ENCODE results near the gene REEP6. TPM values are rescaled to one million over a fixed set of nuclear protein-coding genes. Genes with fewer than 3 reads are reported as not detected.
"Not testable (repeated sequence)": the region's sequence is repeated elsewhere in the genome, so short reads cannot be mapped to it uniquely, and the experiment has no call there.

The REEP6 gene
- total RNA-seq, 1 experiment from 2014 or later, result 0.45 TPM

- Histone ChIP-seq H3K36me3 (peaks cover 4% of the 10 kb centered on the region; the same call in 1 of the 2 replicates), H3K4me3 (no peak overlapping the region), H3K4me1 (peaks cover 2% of the 10 kb centered on the region; the same call in 1 of the 2 replicates), H3K9me3 (replicated peaks) (no peaks in the 10 kb centered on the region), H3K27me3 (no peaks in the 10 kb centered on the region; the same call in 1 of the 2 replicates), H3K27ac (no peak overlapping the region)
- DNase-seq, result no peak
Observed at GRCh38 chr19:1474011-1474764, 16.8 kb upstream of the REEP6 start.

- Histone ChIP-seq H3K36me3 (peaks cover 4% of the 10 kb centered on the region; the same call in 1 of the 2 replicates), H3K27me3 (no peaks in the 10 kb centered on the region; the same call in 1 of the 2 replicates), H3K27ac (no peak overlapping the region), H3K9me3 (replicated peaks) (no peaks in the 10 kb centered on the region), H3K4me3 (no peak overlapping the region), H3K4me1 (peaks cover 2% of the 10 kb centered on the region; the same call in 1 of the 2 replicates)
- DNase-seq, result no peak
Observed at GRCh38 chr19:1474765-1475351, 16.1 kb upstream of the REEP6 start.

GRCh38 chr19:1475751-1476437 lies 15.1 kb upstream of the REEP6 start:
- DNase-seq, result no peak
- Histone ChIP-seq H3K27ac (no peak overlapping the region), H3K36me3 (peaks cover 4% of the 10 kb centered on the region; the same call in 1 of the 2 replicates), H3K4me1 (peaks cover 2% of the 10 kb centered on the region; the same call in 1 of the 2 replicates), H3K27me3 (no peaks in the 10 kb centered on the region; the same call in 1 of the 2 replicates), H3K4me3 (no peak overlapping the region), H3K9me3 (replicated peaks) (no peaks in the 10 kb centered on the region)

GRCh38 chr19:1477056-1477455 lies 13.9 kb upstream of the REEP6 start:
- H3K36me3 ChIP-seq; H3K4me3 ChIP-seq; H3K27me3 ChIP-seq; H3K4me1 ChIP-seq; H3K9me3 ChIP-seq (replicated peaks); H3K27ac ChIP-seq; DNase-seq: not testable (repeated sequence)

- peaks cover 4% of the 10 kb centered on the region; the same call in 1 of the 2 replicates for H3K36me3 ChIP-seq
- H3K9me3 ChIP-seq (replicated peaks), result no peaks in the 10 kb centered on the region
- H3K27ac ChIP-seq, result peak within 1 kb of the TSS; percentile 41; the same call in 1 of the 2 replicates
- H3K27me3 ChIP-seq, result no peaks in the 10 kb centered on the region
- peak within 1 kb of the TSS; percentile 73 for H3K4me3 ChIP-seq
- no peaks in the 10 kb centered on the region for H3K4me1 ChIP-seq
- peak; percentile 94 to 95 for DNase-seq
Observed at GRCh38 chr19:1478934-1479707, 11.9 kb upstream of the REEP6 start, which contains the start of gene C19orf25. Gene C19orf25 (minus strand): TSS chr19:1479215. CDS start chr19:1478903, 312 bp downstream.

GRCh38 chr19:1481224-1481892 lies 9.6 kb upstream of the REEP6 start:
- DNase-seq, result no peak
- H3K36me3 ChIP-seq, result peaks cover 4% of the 10 kb centered on the region; the same call in 1 of the 2 replicates
- H3K9me3 ChIP-seq (replicated peaks), result no peaks in the 10 kb centered on the region
- no peaks in the 10 kb centered on the region for H3K4me1 ChIP-seq
- no peak overlapping the region for H3K4me3 ChIP-seq
- no peak overlapping the region for H3K27ac ChIP-seq
- H3K27me3 ChIP-seq, result no peaks in the 10 kb centered on the region

- no peaks in the 10 kb centered on the region for H3K9me3 ChIP-seq (replicated peaks)
- H3K27ac ChIP-seq, result no peak overlapping the region
- DNase-seq, result no peak
- H3K4me3 ChIP-seq, result no peak overlapping the region
- H3K4me1 ChIP-seq, result no peaks in the 10 kb centered on the region
- H3K36me3 ChIP-seq, result peaks cover 4% of the 10 kb centered on the region; the same call in 1 of the 2 replicates
- no peaks in the 10 kb centered on the region for H3K27me3 ChIP-seq
Observed at GRCh38 chr19:1481893-1482360, 9.1 kb upstream of the REEP6 start.

- H3K36me3 ChIP-seq, result peaks cover 1% of the 10 kb centered on the region; the same call in 1 of the 2 replicates
- no peak overlapping the region for H3K27ac ChIP-seq
- H3K4me1 ChIP-seq, result no peaks in the 10 kb centered on the region
- no peaks in the 10 kb centered on the region for H3K27me3 ChIP-seq
- no peaks in the 10 kb centered on the region for H3K9me3 ChIP-seq (replicated peaks)
- H3K4me3 ChIP-seq, result no peak overlapping the region
- DNase-seq, result no peak
Observed at GRCh38 chr19:1482361-1483130, 8.4 kb upstream of the REEP6 start.

GRCh38 chr19:1483131-1483978 lies 7.6 kb upstream of the REEP6 start:
- H3K4me1 ChIP-seq, result no peaks in the 10 kb centered on the region
- no peak for DNase-seq
- no peaks in the 10 kb centered on the region for H3K27me3 ChIP-seq
- no peak overlapping the region for H3K27ac ChIP-seq
- H3K9me3 ChIP-seq (replicated peaks), result no peaks in the 10 kb centered on the region
- H3K36me3 ChIP-seq, result no peaks in the 10 kb centered on the region
- no peak overlapping the region for H3K4me3 ChIP-seq

- Histone ChIP-seq H3K36me3 (no peaks in the 10 kb centered on the region), H3K27ac (no peak overlapping the region), H3K4me1 (no peaks in the 10 kb centered on the region), H3K9me3 (replicated peaks) (no peaks in the 10 kb centered on the region), H3K27me3 (no peaks in the 10 kb centered on the region), H3K4me3 (no peak overlapping the region)
- no peak for DNase-seq
Observed at GRCh38 chr19:1483979-1484428, 7.0 kb upstream of the REEP6 start.

GRCh38 chr19:1486720-1487575 lies 4.0 kb upstream of the REEP6 start:
- Histone ChIP-seq H3K4me1 (peaks cover 6% of the 10 kb centered on the region), H3K4me3 (no peak overlapping the region), H3K36me3 (no peaks in the 10 kb centered on the region), H3K27ac (no peak overlapping the region), H3K9me3 (replicated peaks) (no peaks in the 10 kb centered on the region), H3K27me3 (no peaks in the 10 kb centered on the region)
- DNase-seq, result no peak
